Thymus (tissue), 14 donors: Measurements from ENCODE around the gene CSF2RB. TPM values are rescaled to one million over a fixed set of nuclear protein-coding genes. Genes with fewer than 3 reads are reported as not detected.

ENCODE experiments used
- DNase-seq, 9 donors: peaks; one replicate each; pipeline ENCODE4 v3.0.0-alpha.2; 2013; ENCODE audit warnings: low spot score in 9 of 9, low read depth in 6 of 9, missing footprints in 1 of 9
- H3K27ac ChIP-seq, 2 donors: one replicate each; pipeline ENCODE4 v1.5.1; 2013; ENCODE audit warnings: control low read depth in 1 of 2, low read depth in 1 of 2, low read length in 1 of 2, mild to moderate bottlenecking in 1 of 2, moderate library complexity in 1 of 2
- H3K27me3 ChIP-seq, 2 donors: one replicate each; pipeline ENCODE4 v1.5.1; 2013; ENCODE audit warnings: low read length in 1 of 2; ENCODE audit not compliant: control insufficient read depth in 2 of 2, insufficient read depth in 1 of 2
- H3K36me3 ChIP-seq, 2 donors: one replicate each; pipeline ENCODE4 v1.5.1; 2013; ENCODE audit warnings: low read length in 1 of 2, mild to moderate bottlenecking in 1 of 2, moderate library complexity in 1 of 2; ENCODE audit not compliant: control insufficient read depth in 2 of 2, insufficient read depth in 2 of 2
- H3K4me1 ChIP-seq, 2 donors: one replicate each; pipeline ENCODE4 v1.5.1; 2013; ENCODE audit warnings: low read length in 2 of 2; ENCODE audit not compliant: control insufficient read depth in 2 of 2, insufficient read depth in 2 of 2
- H3K4me3 ChIP-seq, 2 donors: one replicate each; pipeline ENCODE4 v1.5.1; 2013; ENCODE audit warnings: low read length in 2 of 2, control low read depth in 1 of 2, mild to moderate bottlenecking in 1 of 2
- H3K9me3 ChIP-seq, 2 donors: one replicate each; pipeline ENCODE4 v1.5.1; 2013; ENCODE audit warnings: low read length in 1 of 2, mild to moderate bottlenecking in 1 of 2; ENCODE audit not compliant: control insufficient read depth in 2 of 2, insufficient read depth in 1 of 2
- WGBS: extraction: QIAGEN DNeasy Blood & Tissue Kit; methylation state at CpG from one replicate; pipeline ENCODE4 v1.1.7; 2013; 5-methylcytosine and 5-hydroxymethylcytosine counted together
- long read RNA-seq, 10 donors: transcript quantifications; one replicate each; lab custom pipeline, GENCODE V29; 2026
- polyA plus RNA-seq: library from polyadenylated mRNA; stranded (reverse); fragments of 200-250 nt; gene quantifications from one replicate; pipeline ENCODE4 v1.2.3, GENCODE V29; 2013
- total RNA-seq: library from RNA; stranded (reverse); fragments of 120-200 nt; gene quantifications from one replicate; pipeline ENCODE4 v1.2.4, GENCODE V29; 2013
- donor health status: healthy.

Gene CSF2RB
- total RNA-seq (8.5 TPM), polyA plus RNA-seq (14.6 TPM)
- long read RNA-seq, donor 1 = 0 reads
- long read RNA-seq, donor 2 = 0 reads
- long read RNA-seq, donor 3, full-length matches to known transcripts = 1 of 1 reads
- long read RNA-seq, donor 3, partial matches to known transcripts = 0 of 1 reads
- long read RNA-seq, donor 3, other reads (novel, unspliced or antisense) = 0 of 1 reads
- long read RNA-seq, donor 4 = 0 reads
- long read RNA-seq, donor 5, partial matches to known transcripts = 12 of 12 reads
- long read RNA-seq, donor 5, other reads (novel, unspliced or antisense) = 0 of 12 reads
- long read RNA-seq, donor 6, partial matches to known transcripts = 10 of 10 reads
- long read RNA-seq, donor 6, other reads (novel, unspliced or antisense) = 0 of 10 reads
- long read RNA-seq, donor 7, partial matches to known transcripts = 21 of 21 reads
- long read RNA-seq, donor 7, other reads (novel, unspliced or antisense) = 0 of 21 reads
- long read RNA-seq, donor 8 = 0 reads
- long read RNA-seq, donor 9, partial matches to known transcripts = 7 of 7 reads
- long read RNA-seq, donor 9, other reads (novel, unspliced or antisense) = 0 of 7 reads
- long read RNA-seq, donor 10 = 0 reads

DNA sequence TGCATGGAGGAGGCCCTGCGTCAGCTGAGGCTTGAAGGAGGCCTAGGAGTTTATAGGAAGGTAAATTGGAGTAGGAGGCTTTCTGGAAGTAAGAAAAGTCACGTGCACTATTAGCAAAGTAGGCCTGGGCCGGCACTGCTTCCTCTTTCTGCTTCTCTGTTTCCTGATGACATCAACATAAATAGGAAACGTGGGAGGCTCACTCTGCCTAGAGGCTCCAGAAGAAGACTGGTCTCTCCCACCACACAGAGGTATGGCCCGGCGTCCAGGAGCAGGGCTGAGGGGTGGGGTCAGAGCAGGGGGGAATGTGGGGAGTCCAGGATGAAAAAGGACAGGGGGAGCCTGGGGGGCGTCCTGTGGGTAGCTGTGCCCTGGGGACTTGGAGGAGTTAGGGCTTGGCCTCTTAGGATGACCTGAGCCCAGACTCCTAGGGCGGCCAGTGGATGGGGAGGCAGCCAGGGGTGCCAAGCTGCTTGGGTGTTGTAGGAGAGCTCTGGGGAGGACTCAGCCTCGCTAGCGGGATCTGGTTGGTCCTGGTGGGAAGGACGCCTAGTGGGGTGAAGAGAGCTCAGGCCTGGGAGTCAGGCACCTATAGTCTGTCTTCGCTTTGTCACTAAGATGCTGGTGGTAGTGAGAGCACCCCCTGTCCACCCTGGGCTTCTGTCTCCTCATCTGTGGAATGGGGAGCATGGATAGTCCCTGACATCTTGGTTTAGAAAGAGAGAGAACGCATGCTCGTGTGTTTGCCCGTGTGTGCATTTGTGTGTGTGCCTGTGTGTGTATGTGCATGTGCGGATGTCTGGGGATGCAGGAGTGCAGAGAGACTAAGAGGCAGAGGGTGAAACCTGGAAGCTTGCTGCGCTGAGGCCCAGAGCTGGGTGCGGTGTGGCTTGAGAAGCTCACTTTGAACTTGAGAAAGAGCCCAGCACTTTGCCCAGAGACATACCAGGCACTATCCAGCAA is at the start of gene CSF2RB:
Gene CSF2RB, plus strand, starts transcription at position 202 of the 963 bp plus-strand sequence. CDS start 8,580 bp downstream, outside the sequence.
- 63% methylated on average over 18 of the region's 18 CpGs for WGBS
- Histone ChIP-seq H3K4me3 (no peak within 1 kb of the TSS), H3K27ac (peak within 1 kb of the TSS in 1 of 2 donors; percentile 46), H3K36me3 (no peaks in the 10 kb centered on the region), H3K27me3 (no peaks in the 10 kb centered on the region), H3K9me3 (no peaks in the 10 kb centered on the region), H3K4me1 (peaks cover 0 to 9% of the 10 kb centered on the region in 2 donors)
- DNase-seq = peak in 1 of 9 donors; percentile 24

GRCh38 chr22:36863979-36864378 is 49.4 kb upstream of the CSF2RB start:
- Histone ChIP-seq H3K4me1 (peaks cover 0 to 24% of the 10 kb centered on the region in 2 donors), H3K27ac (no peak overlapping the region), H3K9me3 (no peaks in the 10 kb centered on the region), H3K4me3 (no peak overlapping the region), H3K36me3 (no peaks in the 10 kb centered on the region), H3K27me3 (no peaks in the 10 kb centered on the region)
- DNase-seq = no peak
- 99% methylated on average over 6 of the region's 6 CpGs for WGBS

GRCh38 chr22:36864454-36865215 is 48.8 kb upstream of the CSF2RB start:
- no peak overlapping the region for H3K27ac ChIP-seq
- H3K4me1 ChIP-seq = peaks cover 0 to 24% of the 10 kb centered on the region in 2 donors
- H3K36me3 ChIP-seq = peaks cover 0 to 2% of the 10 kb centered on the region in 2 donors
- no peaks in the 10 kb centered on the region for H3K27me3 ChIP-seq
- no peak overlapping the region for H3K4me3 ChIP-seq
- H3K9me3 ChIP-seq = no peaks in the 10 kb centered on the region
- 93% methylated on average over 14 of the region's 14 CpGs for WGBS
- DNase-seq = no peak

DNA sequence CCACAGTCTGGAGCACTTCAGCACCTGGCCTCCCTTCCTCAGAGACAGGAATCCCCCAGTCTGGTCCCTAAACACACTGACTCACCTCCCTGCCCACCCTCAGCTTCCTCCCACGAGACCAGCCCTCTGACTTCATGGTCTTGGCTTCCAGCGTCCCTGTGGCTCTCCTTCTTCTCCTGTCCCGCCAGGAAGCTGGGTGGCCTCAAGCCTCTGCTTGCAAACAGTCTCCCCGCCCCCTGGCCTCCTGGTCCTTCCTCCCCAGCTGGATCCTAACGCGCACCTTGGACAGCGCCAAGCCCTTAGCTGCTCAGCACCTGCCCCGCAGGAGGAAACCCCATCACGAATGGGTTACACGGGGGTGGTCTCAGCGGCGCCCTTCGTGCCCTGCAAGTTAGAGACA is 48.1 kb upstream of the CSF2RB start:
- H3K36me3 ChIP-seq = peaks cover 0 to 2% of the 10 kb centered on the region in 2 donors
- no peaks in the 10 kb centered on the region for H3K27me3 ChIP-seq
- H3K27ac ChIP-seq = no peak overlapping the region
- no peak for DNase-seq
- no peaks in the 10 kb centered on the region for H3K9me3 ChIP-seq
- peaks cover 0 to 21% of the 10 kb centered on the region in 2 donors for H3K4me1 ChIP-seq
- H3K4me3 ChIP-seq = no peak overlapping the region
- WGBS = 86% methylated on average over 13 of the region's 13 CpGs

GRCh38 chr22:36867695-36868094 is 45.7 kb upstream of the CSF2RB start:
- no peak for DNase-seq
- 95% methylated on average over 5 of the region's 5 CpGs for WGBS
- Histone ChIP-seq H3K27ac (no peak overlapping the region), H3K4me1 (no peaks in the 10 kb centered on the region), H3K4me3 (no peak overlapping the region), H3K9me3 (no peaks in the 10 kb centered on the region), H3K36me3 (peaks cover 0 to 2% of the 10 kb centered on the region in 2 donors), H3K27me3 (no peaks in the 10 kb centered on the region)

DNA sequence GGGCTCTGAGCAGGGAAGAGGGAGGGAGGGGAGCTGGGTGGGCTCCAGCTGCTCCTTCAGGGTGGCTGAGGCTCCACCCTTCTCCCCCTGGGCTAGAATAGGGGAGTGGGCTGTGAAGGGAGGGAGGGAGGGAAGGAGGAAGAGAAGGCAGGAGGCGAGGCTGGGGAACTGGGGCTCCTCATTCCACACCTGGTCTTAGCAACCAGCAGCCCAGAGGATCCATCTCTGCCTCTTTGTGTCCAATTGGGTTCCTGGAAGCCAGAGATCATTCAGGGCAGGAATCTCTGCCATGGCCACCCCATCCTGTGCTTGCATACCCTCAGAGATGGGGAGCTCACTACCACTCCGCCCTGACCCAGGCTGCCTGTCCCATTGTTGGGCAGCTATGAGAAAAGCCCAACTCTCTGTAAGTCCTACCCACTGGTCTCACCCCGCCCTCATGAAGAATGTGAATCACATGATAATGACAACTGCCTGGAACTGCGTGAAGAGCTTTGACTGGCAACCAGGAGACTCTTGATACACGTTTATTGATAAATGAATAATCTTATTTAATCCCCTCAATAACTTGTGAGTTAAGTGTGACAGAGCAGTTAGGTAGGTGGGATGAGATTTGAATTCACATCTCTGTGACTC is 44.8 kb upstream of the CSF2RB start:
- peaks cover 0 to 2% of the 10 kb centered on the region in 2 donors for H3K36me3 ChIP-seq
- H3K4me1 ChIP-seq = peaks cover 0 to 4% of the 10 kb centered on the region in 2 donors
- no peaks in the 10 kb centered on the region for H3K27me3 ChIP-seq
- H3K27ac ChIP-seq = no peak overlapping the region
- no peaks in the 10 kb centered on the region for H3K9me3 ChIP-seq
- H3K4me3 ChIP-seq = no peak overlapping the region
- no peak for DNase-seq
- WGBS = 95% methylated on average over 5 of the region's 5 CpGs

DNA sequence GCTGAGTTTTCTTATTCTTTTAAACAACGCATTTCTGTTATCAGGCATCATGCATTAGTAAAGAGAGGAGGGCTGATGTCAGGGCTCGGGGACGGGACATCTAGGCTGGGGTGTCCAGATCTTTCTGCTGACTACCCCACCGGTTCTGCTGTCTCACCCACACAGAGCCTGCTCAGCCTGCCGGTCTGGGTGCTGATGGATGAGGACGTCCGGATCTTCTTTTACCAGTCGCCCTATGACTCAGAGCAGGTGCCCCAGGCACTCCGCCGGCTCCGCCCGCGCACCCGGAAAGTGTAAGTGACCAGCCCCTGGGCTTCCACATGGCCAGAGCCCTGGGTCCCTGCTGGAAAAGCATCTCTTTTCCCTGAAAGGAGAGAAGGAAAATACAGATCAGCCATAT is 43.2 kb upstream of the CSF2RB start:
- Histone ChIP-seq H3K9me3 (no peaks in the 10 kb centered on the region), H3K36me3 (peaks cover 0 to 2% of the 10 kb centered on the region in 2 donors), H3K4me3 (no peak overlapping the region), H3K27me3 (no peaks in the 10 kb centered on the region), H3K27ac (no peak overlapping the region), H3K4me1 (peaks cover 0 to 9% of the 10 kb centered on the region in 2 donors)
- 96% methylated on average over 14 of the region's 14 CpGs for WGBS
- no peak for DNase-seq

DNA sequence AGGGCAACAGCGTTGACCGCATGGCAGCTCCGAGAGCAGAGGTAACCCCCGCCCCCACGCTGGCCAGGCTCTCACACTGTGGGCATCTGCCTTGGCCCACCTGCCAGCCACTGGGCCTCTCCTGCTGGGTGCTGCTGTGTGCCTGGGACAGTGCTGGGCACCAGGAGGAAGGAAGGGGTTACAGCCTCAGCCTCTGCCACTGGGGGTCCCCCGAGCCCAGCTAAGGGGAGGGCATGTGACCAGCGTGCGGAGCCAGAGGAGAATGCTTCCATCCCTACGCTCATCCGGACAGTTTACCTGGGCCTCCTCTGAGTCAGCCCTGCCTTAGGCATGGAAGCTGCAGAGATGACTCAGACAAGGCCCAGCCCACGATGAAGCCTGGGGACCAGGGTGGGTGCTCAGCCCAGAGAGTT is 41.8 kb upstream of the CSF2RB start:
- Histone ChIP-seq H3K27ac (no peak overlapping the region), H3K27me3 (no peaks in the 10 kb centered on the region), H3K4me1 (peaks cover 0 to 9% of the 10 kb centered on the region in 2 donors), H3K9me3 (no peaks in the 10 kb centered on the region), H3K36me3 (peaks cover 0 to 2% of the 10 kb centered on the region in 2 donors), H3K4me3 (no peak overlapping the region)
- 95% methylated on average over 11 of the region's 11 CpGs for WGBS
- no peak for DNase-seq
